ENCODE results near the gene NTRK2. TPM values are rescaled to one million over a fixed set of nuclear protein-coding genes. Genes with fewer than 3 reads are reported as not detected.

NTRK2 gene
- polyA plus RNA-seq, 1 donor (not counting 4 experiments of a cell fraction or from before 2014, with no cell fraction given) = 0.08 TPM

GRCh38 chr9:84949258-84949657, 279.7 kb downstream of the NTRK2 start:
- Histone ChIP-seq H3K27me3 (ENCODE audit: control insufficient read depth, extremely low read depth, insufficient read depth, low read length) (no peaks in the 10 kb centered on the region), H3K9me3 (ENCODE audit: control insufficient read depth, low read depth, low read length) (no peaks in the 10 kb centered on the region), H2AFZ (ENCODE audit: control insufficient read depth, low read length) (no peak overlapping the region), H3K27ac (ENCODE audit: control insufficient read depth, insufficient read depth, low read length) (no peak overlapping the region), H3K9ac (ENCODE audit: control insufficient read depth, extremely low read depth, insufficient read depth, low read length) (no peak overlapping the region), H3K79me2 (ENCODE audit: control insufficient read depth, insufficient read depth, low read length) (no peaks in the 10 kb centered on the region), H3K4me1 (ENCODE audit: control insufficient read depth, extremely low read depth, insufficient read depth, low read length) (peaks cover 14% of the 10 kb centered on the region), H3K4me2 (ENCODE audit: control insufficient read depth, extremely low read depth, insufficient read depth, low read depth, low read length) (no peak overlapping the region), H3K9me1 (ENCODE audit: control insufficient read depth, extremely low read depth, insufficient read depth, low read length) (no peaks in the 10 kb centered on the region), H3K4me3 (ENCODE audit: control insufficient read depth in 2 of 3, extremely low read depth in 1 of 3, insufficient read depth in 2 of 3, low read depth in 1 of 3, low read length in 3 of 3) (no peak overlapping the region), H4K20me1 (ENCODE audit: control insufficient read depth, extremely low read depth, insufficient read depth, low read length) (no peaks in the 10 kb centered on the region), H3K36me3 (ENCODE audit: control insufficient read depth in 2 of 2, extremely low read depth in 1 of 2, insufficient read depth in 2 of 2, low read length in 2 of 2) (no peaks in the 10 kb centered on the region)
- dilution Hi-C loops (cut with MboI; ENCODE audit: extremely low pct_ligation_motif_present, low sequenced_read_pairs) = no loop called here
- no peak for FAIRE-seq
- no peak for DNase-seq (ENCODE audit: low read depth, low spot score)
- no peak for TF ChIP-seq EZH2 (IDR thresholded peaks at IDR 0.05; ENCODE audit: low read length)
- TF ChIP-seq, protein P1, sequence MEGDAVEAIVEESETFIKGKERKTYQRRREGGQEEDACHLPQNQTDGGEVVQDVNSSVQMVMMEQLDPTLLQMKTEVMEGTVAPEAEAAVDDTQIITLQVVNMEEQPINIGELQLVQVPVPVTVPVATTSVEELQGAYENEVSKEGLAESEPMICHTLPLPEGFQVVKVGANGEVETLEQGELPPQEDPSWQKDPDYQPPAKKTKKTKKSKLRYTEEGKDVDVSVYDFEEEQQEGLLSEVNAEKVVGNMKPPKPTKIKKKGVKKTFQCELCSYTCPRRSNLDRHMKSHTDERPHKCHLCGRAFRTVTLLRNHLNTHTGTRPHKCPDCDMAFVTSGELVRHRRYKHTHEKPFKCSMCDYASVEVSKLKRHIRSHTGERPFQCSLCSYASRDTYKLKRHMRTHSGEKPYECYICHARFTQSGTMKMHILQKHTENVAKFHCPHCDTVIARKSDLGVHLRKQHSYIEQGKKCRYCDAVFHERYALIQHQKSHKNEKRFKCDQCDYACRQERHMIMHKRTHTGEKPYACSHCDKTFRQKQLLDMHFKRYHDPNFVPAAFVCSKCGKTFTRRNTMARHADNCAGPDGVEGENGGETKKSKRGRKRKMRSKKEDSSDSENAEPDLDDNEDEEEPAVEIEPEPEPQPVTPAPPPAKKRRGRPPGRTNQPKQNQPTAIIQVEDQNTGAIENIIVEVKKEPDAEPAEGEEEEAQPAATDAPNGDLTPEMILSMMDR (optimal IDR thresholded peaks at IDR 0.05 in 1 of 3, IDR thresholded peaks at IDR 0.05 in 1 of 3, conservative IDR thresholded peaks at IDR 0.05 in 1 of 3; ENCODE audit: extremely low read depth in 1 of 3, insufficient read depth in 2 of 3, low read length in 3 of 3) = no peak

DNA sequence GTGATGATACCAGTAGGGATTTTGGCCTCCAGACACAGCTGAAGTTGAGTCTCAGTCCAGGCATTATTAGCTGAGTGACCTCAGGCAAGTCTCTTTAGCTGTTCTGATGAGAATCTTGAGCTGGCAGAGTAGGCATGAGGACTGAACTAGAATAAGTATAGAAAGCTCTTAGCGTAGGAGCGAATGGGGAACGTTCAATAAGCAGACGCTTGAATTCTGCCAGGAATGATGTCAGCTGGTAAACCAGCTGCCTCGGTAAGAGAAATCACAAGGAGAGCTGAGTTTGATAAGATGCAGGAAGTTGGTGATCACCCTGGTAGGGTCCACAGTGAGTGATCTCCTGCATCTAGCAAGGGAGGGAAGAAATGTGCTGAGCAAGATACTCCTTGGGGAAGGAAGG, 280.4 kb downstream of the NTRK2 start:
- no peaks in the 10 kb centered on the region for H3K9me3 ChIP-seq (ENCODE audit: control insufficient read depth, low read depth, low read length)
- dilution Hi-C loops (cut with MboI; ENCODE audit: extremely low pct_ligation_motif_present, low sequenced_read_pairs) = no loop called here
- no peak overlapping the region for H3K27ac ChIP-seq (ENCODE audit: control insufficient read depth, insufficient read depth, low read length)
- no peak overlapping the region for H3K4me3 ChIP-seq (ENCODE audit: control insufficient read depth in 2 of 3, extremely low read depth in 1 of 3, insufficient read depth in 2 of 3, low read depth in 1 of 3, low read length in 3 of 3)
- no peaks in the 10 kb centered on the region for H3K9me1 ChIP-seq (ENCODE audit: control insufficient read depth, extremely low read depth, insufficient read depth, low read length)
- DNase-seq (ENCODE audit: low read depth, low spot score) = no peak
- H3K27me3 ChIP-seq (ENCODE audit: control insufficient read depth, extremely low read depth, insufficient read depth, low read length) = no peaks in the 10 kb centered on the region
- no peak overlapping the region for H3K4me2 ChIP-seq (ENCODE audit: control insufficient read depth, extremely low read depth, insufficient read depth, low read depth, low read length)
- no peak overlapping the region for H2AFZ ChIP-seq (ENCODE audit: control insufficient read depth, low read length)
- H3K9ac ChIP-seq (ENCODE audit: control insufficient read depth, extremely low read depth, insufficient read depth, low read length) = no peak overlapping the region
- no peaks in the 10 kb centered on the region for H3K79me2 ChIP-seq (ENCODE audit: control insufficient read depth, insufficient read depth, low read length)
- TF ChIP-seq EZH2 (IDR thresholded peaks at IDR 0.05; ENCODE audit: low read length) = no peak
- H3K36me3 ChIP-seq (ENCODE audit: control insufficient read depth in 2 of 2, extremely low read depth in 1 of 2, insufficient read depth in 2 of 2, low read length in 2 of 2) = no peaks in the 10 kb centered on the region
- peaks cover 14% of the 10 kb centered on the region for H3K4me1 ChIP-seq (ENCODE audit: control insufficient read depth, extremely low read depth, insufficient read depth, low read length)
- H4K20me1 ChIP-seq (ENCODE audit: control insufficient read depth, extremely low read depth, insufficient read depth, low read length) = no peaks in the 10 kb centered on the region
- FAIRE-seq = no peak
